Heart right ventricle (tissue), 16 donors: ENCODE measurements around the gene DNPH1. TPM values are rescaled to one million over a fixed set of nuclear protein-coding genes. Genes with fewer than 3 reads are reported as not detected.
A peak's percentile ranks its signal among the peaks of the same experiment; 100 is the strongest.

Experiments used
- ATAC-seq, 8 donors: fragments of 200-7000 bp; cut with Tn5 transposase; one replicate each; pipeline ENCODE4 v1.9.1; 2020; ENCODE audit warnings: mild to moderate bottlenecking in 8 of 8, moderate library complexity in 8 of 8, moderate number of reproducible peaks in 1 of 8
- DNase-seq, 2 donors: peaks; one replicate each; pipeline ENCODE4 v3.0.0-alpha.2; 2020
- H3K27ac ChIP-seq, 10 donors: fragments of 200-600 bp; sonication (generic) in 2 of 10; one replicate each; pipeline versions ENCODE4 v1.5.0 to v1.8.0; 2020 to 2022; ENCODE audit warnings: mild to moderate bottlenecking in 3 of 10
- H3K27me3 ChIP-seq, 7 donors: fragments of 200-600 bp; one replicate each; pipeline ENCODE4 v1.8.0; 2021 to 2022; ENCODE audit warnings: mild to moderate bottlenecking in 2 of 7
- H3K36me3 ChIP-seq, 9 donors: fragments of 200-600 bp; sonication (generic) in 1 of 9; one replicate each; pipeline versions ENCODE4 v1.5.0 to v1.8.0; 2020 to 2022; ENCODE audit warnings: mild to moderate bottlenecking in 2 of 9
- H3K4me1 ChIP-seq, 9 donors: fragments of 200-600 bp; sonication (generic) in 1 of 9; one replicate each; pipeline versions ENCODE4 v1.5.0 to v1.8.0; 2020 to 2022; ENCODE audit warnings: mild to moderate bottlenecking in 4 of 9
- H3K4me3 ChIP-seq, 10 donors: fragments of 200-600 bp; sonication (generic) in 2 of 10; one replicate each; pipeline versions ENCODE4 v1.5.0 to v1.8.0; 2020 to 2022; ENCODE audit warnings: mild to moderate bottlenecking in 7 of 10, moderate library complexity in 2 of 10
- H3K9me3 ChIP-seq, 11 donors: fragments of 200-600 bp in 10 of 11; sonication (generic) in 2 of 11; one replicate each; pipeline versions ENCODE4 v1.5.0 to v1.8.0; 2013 to 2022; ENCODE audit warnings: mild to moderate bottlenecking in 2 of 11, control low read depth in 1 of 11, moderate library complexity in 1 of 11
- WGBS, 2 donors: extraction: QIAGEN DNeasy Blood & Tissue Kit; methylation state at CpG; one replicate each; pipeline ENCODE4 v1.1.7; 2013; ENCODE audit warnings: inconsistent platforms in 1 of 2; 5-methylcytosine and 5-hydroxymethylcytosine counted together
- intact Hi-C, 10 donors: fragments of 100-400 bp; cut with DNase I; formaldehyde crosslinking; loops; one replicate each; pipeline versions ENCODE4 v1.11.1 to v1.14.2; 2022
- polyA plus RNA-seq, 2 donors: library from polyadenylated mRNA; stranded (reverse); fragments of 200-250 nt; gene quantifications; one replicate each; pipeline ENCODE4 v1.2.3, GENCODE V29; 2013
- total RNA-seq, 10 donors: library from RNA; stranded (reverse); fragmentation: NEBNext Ultra II Directional in 3 of 10; extraction: Animal tissue kit (Norgen Biotek cat#: 25700) in 3 of 10; gene quantifications; one replicate each; pipeline versions ENCODE4 v1.2.1 to v1.2.4, GENCODE V29; 2021 to 2023
- TF ChIP-seq, protein P1 (sequence below), 9 donors: fragments of 200-600 bp; sonication (generic) in 2 of 9; IDR thresholded peaks; one replicate each; pipeline versions ENCODE4 v1.5.0 to v1.8.0; 2021 to 2022; ENCODE audit warnings: antibody characterized with exemption in 9 of 9, mild to moderate bottlenecking in 5 of 9, moderate library complexity in 1 of 9
- donor health status: Arrhythmogenic right ventricular cardiomyopathy.
- donor health status: ischemic (EF 13 %, LVEDD 7.1; RV severe dilation, severe dysfunction).
- donor health status: healthy with polysubstance abuse.
- donor health status: DM: no; HTN: yes; CAD: no.
- donor health status: DM: no; HTN: no; CAD: no.
- donor health status: ischemic (EF 25% LVEDD 6.9; RV normal size, moderate dysfunction).
- donor health status: ischemic (EF 25% LVEDD 5.7; RV mildly dilated, moderate dysfunction).
- donor health status: healthy.
- donor health status: DM: yes; HTN: yes; CAD: no.
- donor health status: Ischemic cardiomyopathy.
- donor health status: ischemic (EF 35%, LVEDD 5.7; RV mildly dilated, moderate dysfunction).
- donor health status: nonischemic (EF 11% LVEDD 7.7; RV severe dilation, severe dysfunction).
- donor health status: DM: yes; HTN: yes; CAD: no.
- donor health status: PGD.
- donor health status: ischemic (EF 29% LVEDD 5.4; RV normal size, mild dysfunction).
- donor health status: nonischemic (EF 23%, LVEDD 6.1; RV moderate dilation, normal function).

DNPH1 gene
- total and polyA plus RNA-seq, 12 donors, result 16.0 to 51.3 (median 26.2) TPM

DNA sequence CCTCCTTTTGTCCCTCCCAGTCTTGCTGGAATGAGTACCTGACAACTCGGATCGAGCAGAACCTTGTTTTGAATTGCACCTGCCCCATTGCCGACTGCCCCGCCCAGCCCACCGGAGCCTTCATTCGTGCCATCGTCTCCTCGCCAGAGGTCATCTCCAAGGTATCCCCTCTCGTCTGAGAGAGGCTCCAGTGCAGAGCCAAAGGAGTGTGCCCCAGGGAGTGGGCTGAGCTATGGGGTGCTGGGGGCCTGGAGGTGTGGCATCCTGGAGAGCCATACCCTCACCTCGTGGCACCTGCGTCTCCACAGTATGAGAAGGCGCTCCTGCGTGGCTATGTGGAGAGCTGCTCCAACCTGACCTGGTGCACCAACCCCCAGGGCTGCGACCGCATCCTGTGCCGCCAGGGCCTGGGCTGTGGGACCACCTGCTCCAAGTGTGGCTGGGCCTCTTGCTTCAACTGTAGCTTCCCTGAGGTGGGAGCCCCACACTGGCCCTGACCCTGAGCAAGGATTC, 8.8 kb downstream of the DNPH1 start:
- no peak overlapping the region for H3K4me3 ChIP-seq
- TF ChIP-seq, protein P1, sequence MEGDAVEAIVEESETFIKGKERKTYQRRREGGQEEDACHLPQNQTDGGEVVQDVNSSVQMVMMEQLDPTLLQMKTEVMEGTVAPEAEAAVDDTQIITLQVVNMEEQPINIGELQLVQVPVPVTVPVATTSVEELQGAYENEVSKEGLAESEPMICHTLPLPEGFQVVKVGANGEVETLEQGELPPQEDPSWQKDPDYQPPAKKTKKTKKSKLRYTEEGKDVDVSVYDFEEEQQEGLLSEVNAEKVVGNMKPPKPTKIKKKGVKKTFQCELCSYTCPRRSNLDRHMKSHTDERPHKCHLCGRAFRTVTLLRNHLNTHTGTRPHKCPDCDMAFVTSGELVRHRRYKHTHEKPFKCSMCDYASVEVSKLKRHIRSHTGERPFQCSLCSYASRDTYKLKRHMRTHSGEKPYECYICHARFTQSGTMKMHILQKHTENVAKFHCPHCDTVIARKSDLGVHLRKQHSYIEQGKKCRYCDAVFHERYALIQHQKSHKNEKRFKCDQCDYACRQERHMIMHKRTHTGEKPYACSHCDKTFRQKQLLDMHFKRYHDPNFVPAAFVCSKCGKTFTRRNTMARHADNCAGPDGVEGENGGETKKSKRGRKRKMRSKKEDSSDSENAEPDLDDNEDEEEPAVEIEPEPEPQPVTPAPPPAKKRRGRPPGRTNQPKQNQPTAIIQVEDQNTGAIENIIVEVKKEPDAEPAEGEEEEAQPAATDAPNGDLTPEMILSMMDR (IDR thresholded peaks at IDR 0.05), result no peak
- DNase-seq (no peak), ATAC-seq (no peak)
- peaks cover 0 to 19% (median 3%) of the 10 kb centered on the region in 9 donors for H3K4me1 ChIP-seq
- no peaks in the 10 kb centered on the region for H3K9me3 ChIP-seq
- H3K27ac ChIP-seq, result no peak overlapping the region
- intact Hi-C loops, result no loop called here
- WGBS, 2 donors, result 91 to 93% methylated on average over 16 of the region's 16 CpGs
- peaks cover 0 to 90% (median 11%) of the 10 kb centered on the region in 9 donors for H3K36me3 ChIP-seq
- H3K27me3 ChIP-seq, result no peaks in the 10 kb centered on the region

DNA sequence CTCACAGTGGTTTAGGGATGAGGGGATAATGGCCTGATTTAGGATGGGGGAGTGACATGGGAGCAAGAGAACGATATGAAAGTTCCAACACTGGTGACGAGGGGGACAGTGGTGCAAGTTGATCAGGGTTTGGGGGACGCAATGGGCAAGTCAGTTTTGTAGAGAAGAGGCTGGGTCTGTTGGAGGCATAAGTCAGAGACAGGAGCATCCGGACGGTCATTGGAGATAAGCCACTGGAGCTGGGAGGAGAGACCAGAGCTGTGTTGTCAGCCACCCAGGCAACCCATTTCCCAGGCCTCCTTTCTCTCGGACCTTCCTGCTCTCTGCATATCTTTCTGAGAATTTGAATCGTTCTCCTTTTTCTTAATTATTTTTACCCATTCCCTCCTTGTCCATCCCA, 9.5 kb downstream of the DNPH1 start:
- WGBS, 2 donors, result 88 to 91% methylated on average over 7 of the region's 7 CpGs
- Histone ChIP-seq H3K4me1 (peaks cover 0 to 14% (median 3%) of the 10 kb centered on the region in 9 donors), H3K27ac (no peak overlapping the region), H3K36me3 (peaks cover 0 to 93% (median 15%) of the 10 kb centered on the region in 9 donors), H3K27me3 (no peaks in the 10 kb centered on the region), H3K9me3 (no peaks in the 10 kb centered on the region), H3K4me3 (no peak overlapping the region)
- intact Hi-C loops, result no loop called here
- TF ChIP-seq, protein P1 (IDR thresholded peaks at IDR 0.05), result no peak
- ATAC-seq, result no peak
- no peak for DNase-seq

DNA sequence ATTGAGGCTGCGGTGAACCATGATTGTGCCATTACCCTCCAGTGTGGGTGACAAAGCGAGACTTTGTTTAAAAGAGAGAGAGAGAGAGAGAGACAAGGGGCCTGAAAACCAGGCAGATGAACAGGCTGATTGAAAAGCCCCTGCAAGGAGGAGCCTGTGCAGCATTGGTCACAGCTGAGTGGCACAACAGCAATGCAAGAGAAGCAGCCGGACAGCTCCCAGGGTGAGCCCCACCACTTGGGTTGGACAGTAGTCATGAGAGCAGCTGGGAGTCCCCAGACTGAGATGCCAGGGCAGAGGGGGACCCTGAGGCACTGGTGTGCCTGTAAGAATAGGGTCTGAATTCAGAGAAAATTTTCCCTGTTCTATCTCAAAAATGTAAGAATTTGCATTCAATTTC, 10.2 kb downstream of the DNPH1 start:
- Histone ChIP-seq H3K27me3 (no peaks in the 10 kb centered on the region), H3K9me3 (no peaks in the 10 kb centered on the region), H3K36me3 (peaks cover 0 to 95% (median 15%) of the 10 kb centered on the region in 9 donors), H3K4me3 (no peak overlapping the region), H3K27ac (no peak overlapping the region), H3K4me1 (peaks cover 0 to 14% (median 3%) of the 10 kb centered on the region in 9 donors)
- TF ChIP-seq, protein P1 (IDR thresholded peaks at IDR 0.05), result no peak
- no peak for ATAC-seq
- intact Hi-C loops, result no loop called here
- DNase-seq, result no peak
- WGBS, 2 donors, result 92 to 96% methylated on average over 3 of the region's 3 CpGs

DNA sequence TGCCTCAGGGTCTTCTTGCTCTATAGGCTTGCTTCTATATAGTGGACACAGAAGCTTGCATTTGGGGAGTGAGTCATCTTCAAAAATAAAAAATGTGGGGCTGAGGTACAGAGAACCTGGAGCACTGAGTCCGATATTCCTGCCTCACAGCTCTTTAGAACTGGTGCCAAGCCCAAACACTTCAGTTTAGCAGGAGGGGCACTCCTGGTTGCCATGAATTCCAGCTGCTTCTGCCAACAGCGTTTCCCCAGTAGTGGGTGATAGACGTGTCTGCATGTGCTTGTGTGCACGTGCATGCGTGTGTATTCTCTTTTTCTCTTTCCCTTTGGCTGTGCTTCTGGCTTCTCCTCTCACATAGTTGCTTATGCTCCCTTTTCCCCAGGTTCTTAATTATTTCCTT, 11.9 kb downstream of the DNPH1 start:
- TF ChIP-seq, protein P1 (IDR thresholded peaks at IDR 0.05), result no peak
- H3K9me3 ChIP-seq, result no peaks in the 10 kb centered on the region
- 42 to 65% methylated on average over 5 of the region's 5 CpGs for WGBS, 2 donors
- peaks cover 0 to 94% (median 15%) of the 10 kb centered on the region in 9 donors for H3K36me3 ChIP-seq
- no peak for DNase-seq
- H3K27ac ChIP-seq, result no peak overlapping the region
- peak in 1 of 8 donors; percentile 37 for ATAC-seq
- H3K4me1 ChIP-seq, result peaks cover 0 to 14% (median 3%) of the 10 kb centered on the region in 9 donors
- H3K27me3 ChIP-seq, result no peaks in the 10 kb centered on the region
- intact Hi-C loops, result no loop called here
- no peak overlapping the region for H3K4me3 ChIP-seq
